ENCODE data around the gene KCNT1. TPM values are rescaled to one million over a fixed set of nuclear protein-coding genes. Genes with fewer than 3 reads are reported as not detected.

Gene KCNT1
- total RNA-seq, 4 donors from 2014 or later: 0.06 to 0.17 TPM; not detected in 2

- Histone ChIP-seq H3K4me3 (no peak overlapping the region), H3K27me3 (no peaks in the 10 kb centered on the region), H3K27ac (replicated peaks in 1 of 4) (no peak overlapping the region), H3K4me1 (no peaks in the 10 kb centered on the region), H3K9me3 (no peaks in the 10 kb centered on the region), H3K36me3 (peaks cover 40 to 82% (median 71%) of the 10 kb centered on the region in 4 donors)
- TF ChIP-seq EP300 (IDR thresholded peaks at IDR 0.05) (no peak), CTCF (IDR thresholded peaks at IDR 0.05) (no peak), POLR2AphosphoS5 (IDR thresholded peaks at IDR 0.05) (no peak), POLR2A (IDR thresholded peaks at IDR 0.05; ENCODE audit: low read depth) (no peak)
- intact Hi-C loops (cut with DNase I): no loop called here
- 79% methylated on average over 11 of the region's 11 CpGs for WGBS
- no peak for DNase-seq (ENCODE audit: extremely low spot score)
These were observed 109.8 kb downstream of the KCNT1 start for GRCh38 chr9:135811801-135812200.

DNA sequence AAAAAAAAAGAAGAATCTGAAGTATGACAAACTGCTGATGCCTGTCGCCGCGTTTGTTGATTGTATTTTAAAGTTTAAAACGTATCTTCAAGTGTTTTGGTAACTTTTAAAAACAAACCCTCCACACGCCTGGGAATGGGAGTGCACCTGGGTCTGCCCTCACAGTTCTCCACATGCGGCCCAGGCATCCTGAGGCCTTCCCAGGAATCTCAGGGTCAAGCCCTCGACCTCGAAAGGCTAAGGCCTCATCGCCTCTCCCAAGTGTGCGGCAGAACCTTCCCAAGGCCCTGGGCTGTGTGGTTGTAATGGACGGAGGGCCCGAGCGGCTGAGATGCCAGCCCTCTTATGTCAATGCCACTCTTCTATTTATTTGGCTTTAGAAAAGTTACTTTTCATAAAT lies 111.0 kb downstream of the KCNT1 start:
- no peaks in the 10 kb centered on the region for H3K27me3 ChIP-seq
- no peaks in the 10 kb centered on the region for H3K9me3 ChIP-seq
- H3K4me3 ChIP-seq: no peak overlapping the region
- no peak for DNase-seq (ENCODE audit: extremely low spot score)
- no peak overlapping the region for H3K27ac ChIP-seq (replicated peaks in 1 of 4)
- peaks cover 52 to 94% (median 83%) of the 10 kb centered on the region in 4 donors for H3K36me3 ChIP-seq
- no peaks in the 10 kb centered on the region for H3K4me1 ChIP-seq
- WGBS: 88% methylated on average over 13 of the region's 13 CpGs
- intact Hi-C loops (cut with DNase I): no loop called here
- no peak for TF ChIP-seq CTCF (IDR thresholded peaks at IDR 0.05)
- TF ChIP-seq POLR2A (IDR thresholded peaks at IDR 0.05; ENCODE audit: low read depth): no peak
- TF ChIP-seq EP300 (IDR thresholded peaks at IDR 0.05): no peak
- TF ChIP-seq POLR2AphosphoS5 (IDR thresholded peaks at IDR 0.05): no peak

DNA sequence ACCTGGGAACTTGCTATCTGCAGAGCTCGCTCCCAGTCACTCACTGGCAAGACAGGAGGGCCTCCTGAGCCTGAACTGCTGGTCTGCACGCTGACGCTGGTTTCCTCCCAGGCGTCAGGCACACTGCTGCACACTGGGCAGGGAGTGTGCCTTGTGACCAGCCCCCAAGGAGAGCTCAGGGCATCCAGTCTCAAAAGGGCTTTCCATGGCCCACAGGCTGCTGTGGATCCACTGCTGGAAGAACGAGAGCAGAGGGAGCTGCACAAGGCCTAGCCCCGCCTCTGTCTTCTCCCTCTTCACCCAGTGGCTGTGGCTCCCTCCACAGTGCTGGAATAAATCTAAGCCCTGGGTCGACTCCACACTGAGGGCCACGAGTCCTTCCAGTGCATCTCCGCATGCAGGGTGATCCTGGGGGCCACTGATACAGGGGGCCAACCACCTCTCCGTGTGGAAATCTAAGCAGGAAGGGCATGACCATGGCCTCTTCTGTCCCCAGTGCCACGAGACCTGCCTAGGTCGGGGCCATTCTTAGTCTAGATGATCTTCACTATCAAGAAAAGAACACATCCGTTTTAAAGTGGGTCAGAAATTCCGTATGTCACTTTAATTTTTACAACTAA lies 111.8 kb downstream of the KCNT1 start:
- no peak for DNase-seq (ENCODE audit: extremely low spot score)
- H3K36me3 ChIP-seq: peaks cover 60 to 98% (median 91%) of the 10 kb centered on the region in 4 donors
- intact Hi-C loops (cut with DNase I): no loop called here

DNA sequence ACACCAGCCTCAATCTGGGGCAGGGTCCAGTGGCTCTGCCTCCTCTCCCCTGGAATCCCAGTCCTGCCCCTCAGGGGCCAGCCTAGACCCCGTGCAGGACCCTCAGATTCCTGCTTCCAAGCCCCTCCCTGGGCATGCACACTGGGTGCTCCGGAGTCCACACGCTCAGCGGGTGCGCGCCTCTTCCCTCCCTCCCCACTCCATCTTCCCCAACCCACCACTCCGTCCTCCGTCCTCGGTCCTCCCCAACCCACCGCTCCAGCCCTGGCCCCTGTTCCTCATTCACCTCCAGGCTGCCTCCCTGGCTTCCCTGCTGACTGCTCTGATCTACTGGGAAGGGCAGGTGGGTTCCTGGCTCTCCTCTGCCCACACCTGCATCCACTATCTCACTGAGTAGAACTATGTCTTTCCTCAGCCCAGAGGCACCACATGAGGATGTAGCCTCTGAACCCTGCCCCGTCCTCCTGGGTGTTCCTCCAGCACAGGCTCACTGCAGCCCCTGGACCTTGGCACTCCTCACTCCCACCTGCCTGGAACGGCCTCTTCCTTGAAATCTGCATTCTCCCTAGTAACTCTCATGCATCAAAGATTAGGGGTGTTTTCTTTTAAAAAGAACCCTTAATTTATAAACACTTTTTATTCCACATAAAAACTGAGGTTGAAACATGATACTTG lies 112.6 kb downstream of the KCNT1 start:
- Histone ChIP-seq H3K9me3 (no peaks in the 10 kb centered on the region), H3K27me3 (no peaks in the 10 kb centered on the region), H3K27ac (replicated peaks in 1 of 4) (no peak overlapping the region), H3K4me3 (no peak overlapping the region), H3K4me1 (no peaks in the 10 kb centered on the region), H3K36me3 (peaks cover 62 to 100% (median 92%) of the 10 kb centered on the region in 4 donors)
- intact Hi-C loops (cut with DNase I): no loop called here
- 92% methylated on average over 12 of the region's 12 CpGs for WGBS
- DNase-seq (ENCODE audit: extremely low spot score): no peak
- TF ChIP-seq POLR2A (IDR thresholded peaks at IDR 0.05; ENCODE audit: low read depth): no peak
- no peak for TF ChIP-seq EP300 (IDR thresholded peaks at IDR 0.05)
- TF ChIP-seq CTCF (IDR thresholded peaks at IDR 0.05): no peak

More for the DNA sequence above, 111.8 kb downstream of the KCNT1 start:
- 85% methylated on average over 14 of the region's 14 CpGs for WGBS
- no peaks in the 10 kb centered on the region for H3K9me3 ChIP-seq
- no peak for TF ChIP-seq POLR2A (IDR thresholded peaks at IDR 0.05; ENCODE audit: low read depth)
- TF ChIP-seq POLR2AphosphoS5 (IDR thresholded peaks at IDR 0.05): no peak
- no peak for TF ChIP-seq CTCF (IDR thresholded peaks at IDR 0.05)
- TF ChIP-seq EP300 (IDR thresholded peaks at IDR 0.05): no peak
- H3K27me3 ChIP-seq: no peaks in the 10 kb centered on the region
- H3K27ac ChIP-seq (replicated peaks in 1 of 4): no peak overlapping the region
- H3K4me1 ChIP-seq: no peaks in the 10 kb centered on the region
- H3K4me3 ChIP-seq: no peak overlapping the region
